Measurements from ENCODE around the gene UFD1.
A peak's percentile ranks its signal among the peaks of the same experiment; 100 is the strongest.

UFD1 gene

DNA sequence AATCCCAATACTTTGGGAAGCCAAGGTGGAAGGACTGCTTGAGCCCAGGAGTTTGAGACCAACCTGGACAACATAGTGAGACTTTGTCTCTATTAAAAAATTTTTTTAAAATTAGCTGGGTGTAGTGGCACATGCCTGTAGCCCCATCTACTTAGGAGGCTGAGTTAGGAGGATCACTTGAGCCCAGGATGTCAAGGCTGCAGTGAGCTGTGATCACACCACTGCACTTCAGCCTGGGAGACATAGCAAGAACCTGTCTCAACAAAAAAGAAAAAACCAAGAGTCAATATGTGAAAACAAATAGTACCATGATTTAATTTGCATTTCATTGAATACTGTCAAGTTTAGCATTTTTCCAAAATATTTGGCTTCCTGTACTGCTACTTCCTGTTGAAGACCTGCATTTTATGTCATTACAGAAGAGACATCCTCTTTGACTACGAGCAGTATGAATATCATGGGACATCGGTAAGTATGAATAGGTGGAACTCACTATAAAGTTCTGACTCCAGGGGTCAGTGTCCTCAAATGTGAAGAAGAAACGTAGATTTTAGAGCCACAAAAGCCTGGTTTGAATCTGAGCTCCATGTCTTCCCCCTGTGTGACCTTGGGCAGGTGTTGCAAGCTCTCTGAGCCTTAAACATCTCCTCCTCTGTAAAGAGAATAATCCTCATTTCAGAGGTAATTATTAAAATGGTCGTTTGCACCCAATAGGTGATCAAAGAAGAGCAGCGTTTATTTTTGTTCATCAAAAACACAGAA, 16.8 kb upstream of the UFD1 start:
- no peak for ATAC-seq (ENCODE audit: low read depth)
- no peaks in the 10 kb centered on the region for H3K36me3 Mint-ChIP-seq
- no peak overlapping the region for H3K4me3 Mint-ChIP-seq
- no peaks in the 10 kb centered on the region for H3K27me3 Mint-ChIP-seq
- H3K27ac Mint-ChIP-seq, result no peak overlapping the region
- H3K4me1 Mint-ChIP-seq, result no peaks in the 10 kb centered on the region
- no peak for DNase-seq (ENCODE audit: low spot score in 2 of 2)
- H3K9me3 Mint-ChIP-seq, result no peaks in the 10 kb centered on the region

DNA sequence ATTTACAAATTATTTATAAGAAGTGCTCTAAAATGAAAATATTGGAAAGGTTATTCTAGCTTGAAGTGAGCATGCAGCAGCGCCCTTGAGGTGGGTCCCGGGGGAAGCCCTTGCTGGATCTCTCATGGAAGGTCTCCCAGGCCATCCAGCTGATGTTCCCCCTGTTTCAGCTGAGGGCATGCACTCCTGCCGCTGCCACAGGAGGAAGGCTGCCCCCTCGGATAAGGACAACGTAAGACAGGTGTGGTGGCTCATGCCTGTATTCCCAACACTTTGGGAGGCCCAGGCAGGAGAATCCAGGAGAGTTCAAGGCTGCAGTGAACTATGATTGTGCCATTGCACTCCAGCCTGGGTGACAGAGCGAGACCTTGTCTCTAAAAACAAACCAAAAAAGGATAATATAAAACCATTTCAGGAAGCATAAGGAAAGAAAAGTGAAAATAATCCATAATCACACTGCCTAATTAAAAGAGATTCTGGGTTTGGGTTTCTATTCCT, 15.7 kb upstream of the UFD1 start:
- H3K27me3 Mint-ChIP-seq, result no peaks in the 10 kb centered on the region
- H3K27ac Mint-ChIP-seq, result no peak overlapping the region
- H3K36me3 Mint-ChIP-seq, result no peaks in the 10 kb centered on the region
- ATAC-seq (ENCODE audit: low read depth), result no peak
- H3K4me1 Mint-ChIP-seq, result no peaks in the 10 kb centered on the region
- DNase-seq (ENCODE audit: low spot score in 2 of 2), result no peak
- no peaks in the 10 kb centered on the region for H3K9me3 Mint-ChIP-seq
- no peak overlapping the region for H3K4me3 Mint-ChIP-seq

DNA sequence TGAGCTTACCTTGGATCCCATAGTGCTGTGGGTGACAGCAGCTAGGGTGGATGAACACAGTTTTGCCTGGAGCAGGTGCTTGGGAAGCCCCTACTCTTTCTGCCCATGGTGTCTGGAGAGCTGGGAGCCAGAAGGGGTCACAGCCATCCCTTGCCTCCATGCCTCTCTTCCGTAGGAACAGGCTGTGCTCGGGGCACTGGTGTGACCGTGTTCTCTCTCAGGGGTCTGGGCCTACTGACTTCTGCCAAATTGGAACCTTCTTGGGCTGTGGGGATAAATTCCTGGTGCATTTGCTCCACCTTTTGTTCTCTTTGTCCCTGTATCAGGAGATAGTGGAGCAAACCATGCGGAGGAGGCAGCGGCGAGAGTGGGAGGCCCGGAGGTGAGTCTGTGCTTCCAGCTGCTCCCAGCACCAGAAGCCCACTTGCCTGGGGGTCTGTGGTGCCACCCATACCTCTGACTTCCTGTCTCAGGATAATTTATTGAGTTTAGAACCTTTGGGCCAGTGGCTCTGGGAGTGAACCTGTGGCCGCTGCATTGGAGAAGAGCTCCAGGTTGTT, 15.1 kb upstream of the UFD1 start:
- no peak overlapping the region for H3K27ac Mint-ChIP-seq
- H3K4me3 Mint-ChIP-seq, result no peak overlapping the region
- H3K27me3 Mint-ChIP-seq, result no peaks in the 10 kb centered on the region
- H3K36me3 Mint-ChIP-seq, result no peaks in the 10 kb centered on the region
- no peaks in the 10 kb centered on the region for H3K4me1 Mint-ChIP-seq
- ATAC-seq (ENCODE audit: low read depth), result no peak
- no peaks in the 10 kb centered on the region for H3K9me3 Mint-ChIP-seq
- no peak for DNase-seq (ENCODE audit: low spot score in 2 of 2)

DNA sequence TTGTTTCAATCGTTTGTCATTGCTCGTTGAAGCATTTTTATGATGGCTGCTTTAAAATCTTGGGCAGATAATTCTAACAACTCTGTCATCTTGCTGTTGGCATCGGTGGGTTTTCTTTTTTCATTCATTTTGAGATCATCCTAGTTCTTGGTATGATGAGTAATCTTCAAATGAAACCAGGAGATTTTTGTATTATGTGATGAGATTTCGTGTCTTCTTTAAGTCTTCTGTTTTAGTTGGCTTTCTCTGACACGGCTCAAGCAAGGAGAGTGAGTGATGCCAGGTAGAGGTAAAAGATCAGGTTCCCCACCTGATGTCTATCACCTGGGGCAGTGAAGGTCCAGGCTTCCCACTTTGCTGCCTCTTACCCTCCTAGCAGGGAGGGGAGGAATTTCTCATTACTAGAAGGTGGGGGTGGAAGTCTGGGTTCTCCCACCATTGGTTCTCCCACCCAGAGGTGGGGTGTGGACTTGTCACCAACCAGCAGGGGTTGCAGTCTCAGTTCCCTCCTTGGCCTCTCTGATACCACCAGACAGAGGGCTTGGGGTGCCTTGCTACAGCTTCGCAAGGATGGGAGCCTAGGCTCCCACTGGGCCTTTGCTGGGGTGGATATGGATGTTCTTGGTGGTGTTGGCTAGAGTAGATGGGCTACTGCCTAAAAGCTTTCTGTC, 13.6 kb upstream of the UFD1 start:
- no peak overlapping the region for H3K27ac Mint-ChIP-seq
- H3K4me1 Mint-ChIP-seq, result no peaks in the 10 kb centered on the region
- no peaks in the 10 kb centered on the region for H3K27me3 Mint-ChIP-seq
- H3K36me3 Mint-ChIP-seq, result no peaks in the 10 kb centered on the region
- ATAC-seq (ENCODE audit: low read depth) (no peak), DNase-seq (ENCODE audit: low spot score in 2 of 2) (no peak)
- H3K4me3 Mint-ChIP-seq, result no peak overlapping the region
- H3K9me3 Mint-ChIP-seq, result no peaks in the 10 kb centered on the region

DNA sequence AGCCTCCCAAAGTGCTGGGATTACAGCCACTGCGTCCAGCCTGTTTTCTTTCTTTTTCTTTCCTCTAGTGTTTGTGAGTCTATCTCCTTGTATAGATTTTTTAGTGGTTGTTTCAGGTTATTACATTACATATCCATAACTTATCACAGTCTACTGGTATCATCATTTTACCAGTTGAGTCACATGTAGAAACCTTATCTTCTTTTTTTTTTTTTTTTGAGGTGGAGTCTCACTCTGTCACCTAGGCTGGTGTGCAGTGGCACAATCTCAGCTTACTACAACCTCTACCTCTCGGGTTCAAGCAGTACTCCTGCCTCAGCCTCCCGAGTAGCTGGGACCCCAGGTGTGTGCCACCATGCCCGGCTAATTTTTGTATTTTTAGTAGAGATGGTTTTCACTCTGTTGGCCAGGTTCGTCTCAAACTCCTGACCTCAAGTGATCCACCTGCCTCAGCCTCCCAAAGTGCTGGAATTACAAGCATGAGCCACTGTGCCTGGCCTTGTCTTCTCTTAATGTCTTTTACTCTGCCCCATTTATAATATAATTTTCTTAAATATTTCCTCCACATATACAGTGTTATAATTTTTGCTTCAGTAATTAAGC, 11.7 kb upstream of the UFD1 start:
- Mint-ChIP-seq H3K27me3 (no peaks in the 10 kb centered on the region), H3K9me3 (no peaks in the 10 kb centered on the region), H3K36me3 (no peaks in the 10 kb centered on the region), H3K4me3 (no peak overlapping the region), H3K27ac (no peak overlapping the region), H3K4me1 (no peaks in the 10 kb centered on the region)
- ATAC-seq (ENCODE audit: low read depth) (no peak), DNase-seq (ENCODE audit: low spot score in 2 of 2) (no peak)

DNA sequence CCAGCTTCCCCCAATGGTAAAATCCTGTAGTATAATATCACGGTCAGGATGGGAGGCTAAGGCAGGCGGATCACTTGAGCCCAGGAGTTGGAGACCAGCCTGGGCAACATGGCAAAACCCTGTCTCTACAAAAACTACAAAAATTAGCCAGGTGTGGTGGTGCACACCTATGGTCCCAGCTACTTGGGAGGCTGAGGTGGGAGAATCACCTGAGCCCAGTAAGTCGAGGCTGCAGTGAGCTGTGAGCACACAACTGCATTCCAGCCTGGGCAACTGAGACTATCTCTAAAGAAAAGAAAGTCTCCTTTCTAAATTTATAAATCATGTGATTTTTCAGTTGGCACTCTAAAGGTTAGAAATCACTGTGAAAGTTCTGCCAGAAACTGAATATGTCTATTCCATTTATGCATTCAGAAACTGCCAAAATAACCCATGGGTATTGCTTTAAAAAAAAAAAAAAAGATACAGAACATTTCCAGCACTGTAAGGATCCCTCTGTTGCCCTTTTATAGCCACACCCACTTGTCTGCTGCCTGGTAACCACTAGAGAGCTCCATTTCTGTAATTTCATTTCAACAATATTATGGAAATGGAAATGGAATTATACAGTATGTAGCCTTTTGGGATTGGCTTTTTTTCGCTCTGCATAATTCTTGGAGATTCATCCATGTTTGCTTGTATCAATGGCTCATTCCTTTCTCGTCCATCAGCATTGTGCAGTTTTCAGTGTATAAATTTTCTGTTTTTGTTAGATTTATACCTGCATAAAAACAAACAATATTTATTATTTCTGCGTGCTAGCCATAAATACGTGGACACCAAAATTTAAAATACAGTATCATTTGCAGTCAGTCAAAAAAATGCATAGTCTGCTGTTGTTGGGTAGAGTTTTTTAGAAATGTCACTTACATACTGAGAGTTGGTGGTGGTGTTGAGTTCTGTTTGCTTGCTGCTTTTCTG, 10.2 kb upstream of the UFD1 start:
- Mint-ChIP-seq H3K36me3 (no peaks in the 10 kb centered on the region), H3K27ac (no peak overlapping the region)

DNA sequence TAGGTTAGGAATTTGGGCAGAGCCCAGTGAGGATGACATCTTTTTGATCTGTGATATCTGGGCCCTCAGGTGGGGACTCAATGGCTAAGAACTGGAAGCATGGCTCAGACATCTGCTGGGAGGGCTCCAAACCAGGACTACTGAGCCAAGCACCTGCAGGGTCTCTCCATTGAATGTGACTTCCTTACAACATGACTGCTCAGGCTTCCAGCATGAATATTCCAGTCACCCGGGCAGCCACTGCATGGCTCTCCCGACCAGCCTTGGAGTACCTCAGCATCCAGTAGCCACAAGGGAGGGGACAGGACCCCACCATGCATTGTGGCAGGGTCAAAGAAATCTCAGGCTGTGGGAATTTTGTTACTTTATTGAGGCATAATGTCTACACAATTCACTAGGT, 9.3 kb upstream of the UFD1 start:
- Mint-ChIP-seq H3K36me3 (no peaks in the 10 kb centered on the region), H3K9me3 (no peaks in the 10 kb centered on the region), H3K4me3 (no peak overlapping the region), H3K4me1 (no peaks in the 10 kb centered on the region), H3K27ac (no peak overlapping the region), H3K27me3 (no peaks in the 10 kb centered on the region)
- ATAC-seq (ENCODE audit: low read depth) (no peak), DNase-seq (ENCODE audit: low spot score in 2 of 2) (no peak)

More for the DNA sequence above, 10.2 kb upstream of the UFD1 start:
- Mint-ChIP-seq H3K9me3 (no peaks in the 10 kb centered on the region), H3K27me3 (no peaks in the 10 kb centered on the region), H3K4me3 (no peak overlapping the region), H3K4me1 (no peaks in the 10 kb centered on the region)
- ATAC-seq (ENCODE audit: low read depth) (peak; percentile 42), DNase-seq (ENCODE audit: low spot score in 2 of 2) (no peak)

DNA sequence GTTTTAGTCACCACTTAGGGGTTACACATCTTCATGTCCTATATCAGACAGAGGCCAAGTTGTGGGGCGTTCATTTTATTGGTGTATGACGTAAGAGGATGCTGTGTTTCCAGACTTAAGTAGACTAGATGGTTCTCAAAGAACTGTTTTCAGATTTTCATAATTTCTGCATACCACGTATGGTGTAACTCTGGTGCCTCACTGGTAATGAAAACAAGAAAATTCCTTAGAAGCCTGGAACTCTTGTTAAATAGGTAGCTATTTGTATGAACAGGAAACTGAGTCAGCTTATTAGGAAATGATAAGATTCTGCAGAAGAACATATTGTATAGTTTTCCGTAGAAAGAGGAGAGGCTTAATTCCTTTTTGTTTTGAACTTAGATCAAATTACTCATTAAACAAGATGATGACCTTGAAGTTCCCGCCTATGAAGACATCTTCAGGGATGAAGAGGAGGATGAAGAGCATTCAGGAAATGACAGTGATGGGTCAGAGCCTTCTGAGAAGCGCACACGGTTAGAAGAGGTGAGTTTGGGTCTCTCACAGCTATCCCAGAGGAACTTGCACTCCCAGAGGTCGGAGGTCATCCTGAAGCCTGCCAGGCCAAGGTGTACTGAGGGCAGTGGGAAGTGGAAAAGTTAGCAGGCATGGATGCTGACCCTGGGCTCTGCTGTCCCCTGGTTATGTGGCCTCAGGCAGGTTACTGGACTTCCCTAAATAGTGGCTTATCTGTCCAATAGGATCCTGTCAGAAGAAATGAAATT, 4.7 kb upstream of the UFD1 start:
- Mint-ChIP-seq H3K27me3 (no peaks in the 10 kb centered on the region), H3K27ac (no peak overlapping the region), H3K9me3 (no peaks in the 10 kb centered on the region), H3K4me3 (no peak overlapping the region), H3K36me3 (no peaks in the 10 kb centered on the region), H3K4me1 (peaks cover 3% of the 10 kb centered on the region)
- DNase-seq (ENCODE audit: low spot score in 2 of 2), result no peak
- ATAC-seq (ENCODE audit: low read depth), result no peak

DNA sequence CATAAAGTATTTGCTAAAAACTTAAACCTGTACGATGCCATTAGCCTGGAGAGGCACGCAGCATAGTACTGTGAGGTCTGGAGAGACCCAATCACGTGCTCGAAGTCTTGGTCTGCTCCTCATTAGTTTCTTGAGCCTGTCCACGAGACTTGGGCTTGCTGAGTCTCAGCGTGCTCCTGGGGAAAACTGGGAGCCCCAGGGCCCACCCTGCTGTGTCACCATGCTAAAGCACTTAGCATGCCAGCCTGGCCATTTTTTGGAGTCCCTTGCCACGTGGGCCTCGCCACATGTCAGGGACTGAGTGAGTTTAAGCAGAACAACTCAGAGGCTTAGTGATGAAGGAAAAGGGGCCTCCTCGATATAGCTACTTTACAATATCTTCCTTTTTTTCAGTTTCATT, 3.3 kb upstream of the UFD1 start:
- no peaks in the 10 kb centered on the region for H3K9me3 Mint-ChIP-seq
- ATAC-seq (ENCODE audit: low read depth), result no peak
- no peaks in the 10 kb centered on the region for H3K27me3 Mint-ChIP-seq
- H3K4me1 Mint-ChIP-seq, result peaks cover 13% of the 10 kb centered on the region
- H3K27ac Mint-ChIP-seq, result no peak overlapping the region
- no peaks in the 10 kb centered on the region for H3K36me3 Mint-ChIP-seq
- no peak for DNase-seq (ENCODE audit: low spot score in 2 of 2)
- H3K4me3 Mint-ChIP-seq, result no peak overlapping the region

DNA sequence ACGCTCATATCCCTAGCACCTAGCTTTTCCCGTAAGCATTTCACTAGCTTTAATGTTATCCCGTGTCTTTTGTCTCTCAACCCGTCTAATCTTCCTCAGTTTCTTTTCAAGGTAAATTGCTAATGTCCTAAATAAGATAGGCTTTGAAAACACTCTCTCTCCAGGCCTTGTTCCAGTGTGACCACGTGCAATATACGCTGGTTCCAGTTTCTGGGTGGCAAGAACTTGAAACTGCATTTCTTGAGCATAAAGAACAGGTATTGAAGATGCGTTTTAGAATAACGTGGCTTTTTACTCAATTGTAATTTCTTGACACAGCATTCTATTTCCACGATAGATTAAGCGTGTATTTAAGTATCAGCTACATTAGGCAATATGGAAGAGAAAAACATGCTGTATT, 1.8 kb upstream of the UFD1 start:
- H3K27me3 Mint-ChIP-seq, result no peaks in the 10 kb centered on the region

DNA sequence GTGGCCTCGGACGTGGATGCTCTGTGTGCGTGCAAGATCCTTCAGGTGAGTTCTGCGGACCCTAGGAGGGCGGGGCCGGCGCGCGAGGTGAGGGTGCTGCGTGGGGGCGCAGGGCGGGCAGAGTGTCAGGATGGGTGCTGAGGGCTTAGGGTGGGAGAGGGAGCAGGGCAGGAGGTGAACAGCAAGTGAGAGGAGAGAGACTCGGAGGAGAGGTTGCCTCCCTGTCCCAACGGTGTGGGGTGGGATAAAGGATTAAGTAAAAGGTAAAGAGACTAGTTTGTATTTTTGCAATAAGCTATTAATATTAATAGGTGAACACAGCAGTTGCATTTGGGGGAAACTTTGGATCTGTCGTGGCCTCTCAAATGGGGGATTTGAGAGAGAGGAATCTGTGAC, 1.2 kb upstream of the UFD1 start:
- DNase-seq (ENCODE audit: low spot score in 2 of 2) (no peak), ATAC-seq (ENCODE audit: low read depth) (no peak)
- no peaks in the 10 kb centered on the region for H3K27me3 Mint-ChIP-seq
- H3K4me1 Mint-ChIP-seq, result peaks cover 24% of the 10 kb centered on the region
- peak overlapping the region; percentile 97 for H3K4me3 Mint-ChIP-seq
- H3K36me3 Mint-ChIP-seq, result peaks cover 2% of the 10 kb centered on the region
- no peak overlapping the region for H3K27ac Mint-ChIP-seq
- no peaks in the 10 kb centered on the region for H3K9me3 Mint-ChIP-seq

More for the DNA sequence above, 1.8 kb upstream of the UFD1 start:
- DNase-seq (ENCODE audit: low spot score in 2 of 2) (no peak), ATAC-seq (ENCODE audit: low read depth) (no peak)
- Mint-ChIP-seq H3K4me3 (peak overlapping the region; percentile 97), H3K36me3 (no peaks in the 10 kb centered on the region), H3K9me3 (no peaks in the 10 kb centered on the region), H3K4me1 (peaks cover 19% of the 10 kb centered on the region), H3K27ac (no peak overlapping the region)

DNA sequence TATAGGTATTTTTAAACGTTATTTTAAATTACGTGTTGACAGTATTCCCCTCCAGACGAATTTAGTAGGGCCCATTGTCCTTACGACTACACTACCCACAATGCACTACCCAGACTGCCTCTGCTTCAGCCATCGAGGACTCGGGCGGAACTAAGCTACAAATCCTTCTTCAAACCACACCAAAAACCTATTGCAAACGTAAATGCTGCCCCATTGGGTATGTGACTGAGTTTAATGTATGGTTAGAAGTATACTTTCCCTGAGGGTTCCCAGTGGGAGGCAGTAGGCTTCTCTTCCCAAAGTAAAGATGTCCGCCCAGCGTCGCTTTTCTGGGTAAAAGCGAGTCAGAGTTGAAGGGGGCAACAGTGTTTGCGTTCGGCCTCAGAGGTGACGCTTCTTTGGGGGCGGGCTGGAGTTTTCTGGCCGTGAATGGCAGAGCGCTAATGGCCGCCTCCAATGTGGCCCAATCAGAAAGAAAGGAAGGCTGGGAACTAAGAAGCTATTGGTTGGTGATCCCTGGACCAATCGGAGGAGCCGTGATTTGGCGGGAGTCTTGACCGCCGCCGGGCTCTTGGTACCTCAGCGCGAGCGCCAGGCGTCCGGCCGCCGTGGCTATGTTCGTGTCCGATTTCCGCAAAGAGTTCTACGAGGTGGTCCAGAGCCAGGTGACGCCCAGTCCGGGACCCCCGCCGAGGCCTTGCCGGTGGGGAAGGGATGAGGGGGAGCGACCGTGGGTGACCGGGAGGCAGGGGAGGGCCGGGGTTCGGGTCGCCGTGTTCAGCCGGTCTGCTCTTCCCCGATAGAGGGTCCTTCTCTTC, 571 bp upstream of the UFD1 start, which contains the start of gene CDC45:
Gene CDC45, plus strand, starts transcription at position 566 of the 818 bp plus-strand sequence. Its CDS starts 49 bp downstream, at position 615.
- DNase-seq (ENCODE audit: low spot score in 2 of 2) (peak; percentile 80 to 91), ATAC-seq (ENCODE audit: low read depth) (peak; percentile 90)
- peaks cover 25% of the 10 kb centered on the region for H3K4me1 Mint-ChIP-seq
- peak within 1 kb of the TSS; percentile 97 for H3K4me3 Mint-ChIP-seq
- no peaks in the 10 kb centered on the region for H3K27me3 Mint-ChIP-seq
- peak within 1 kb of the TSS; percentile 100 for H3K27ac Mint-ChIP-seq
- H3K9me3 Mint-ChIP-seq, result no peaks in the 10 kb centered on the region
- H3K36me3 Mint-ChIP-seq, result peaks cover 3% of the 10 kb centered on the region

Data from memory B cell (primary cell).